Pons (tissue), 1 donor: ENCODE results near the gene IMMP2L.

Source experiments
- DNase-seq: peaks from one replicate; pipeline ENCODE4 v3.0.0-alpha.2; 2016; ENCODE audit warnings: low spot score

Gene IMMP2L

GRCh38 chr7:111159426-111159825 is 402.9 kb downstream of the IMMP2L start:
- no peak for DNase-seq

- DNase-seq: no peak
These were observed 411.6 kb downstream of the IMMP2L start for GRCh38 chr7:111150709-111151108.

DNA sequence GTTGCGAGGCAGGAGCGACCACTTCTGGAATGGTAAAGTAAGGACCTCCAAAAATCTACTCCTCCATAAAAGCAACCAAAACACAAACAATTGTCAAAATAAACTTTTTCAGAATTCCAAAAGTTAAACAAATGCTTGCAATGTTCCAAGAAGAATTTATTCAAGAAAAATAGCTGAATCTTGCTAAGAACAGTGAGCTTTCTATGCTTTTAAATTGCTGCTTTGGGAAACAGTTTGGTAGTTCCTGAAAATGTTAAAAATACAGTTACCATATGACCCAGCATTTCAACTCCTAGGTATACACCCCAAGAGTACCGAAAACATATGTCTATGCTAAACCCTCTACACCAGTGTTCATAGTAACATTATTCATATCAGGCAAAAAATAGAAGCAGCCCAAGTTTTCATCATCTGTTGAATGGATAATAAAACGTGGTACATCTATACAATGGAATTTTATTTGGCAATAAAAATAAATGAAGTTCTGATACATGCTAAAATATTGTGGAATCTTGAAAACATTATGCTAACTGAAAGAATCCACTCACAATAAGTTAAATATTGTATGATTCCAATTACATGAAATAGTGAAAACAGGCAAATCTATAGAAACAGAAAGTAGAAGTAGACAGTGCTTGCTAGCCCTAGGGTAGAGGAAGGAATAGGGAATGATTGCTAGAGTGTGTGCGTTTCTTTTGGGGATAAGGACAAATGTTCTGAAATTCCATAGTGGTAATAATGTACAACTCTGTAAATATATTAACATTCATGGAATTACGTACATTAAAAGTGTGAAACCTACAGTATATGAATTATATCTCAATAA is 414.4 kb downstream of the IMMP2L start:
- no peak for DNase-seq

DNA sequence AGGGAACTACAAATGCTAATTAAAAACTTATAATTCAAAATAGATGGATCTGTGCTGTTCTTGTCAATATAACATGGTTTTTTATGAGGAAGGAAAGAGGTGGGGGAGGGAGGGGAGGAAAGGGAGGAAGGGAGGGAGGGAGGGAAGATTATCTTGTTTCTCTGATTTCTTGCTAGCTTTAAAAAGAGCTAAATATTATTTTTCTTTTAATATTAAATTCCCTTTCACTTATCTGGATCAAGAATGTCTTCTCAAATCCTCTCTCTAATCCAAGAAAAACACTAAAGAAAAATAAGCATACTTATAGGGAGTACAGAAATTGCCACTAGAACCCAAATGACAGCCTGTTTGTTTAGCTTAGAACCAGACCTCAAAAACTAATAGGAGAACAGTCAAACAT is 416.2 kb downstream of the IMMP2L start:
- no peak for DNase-seq

DNA sequence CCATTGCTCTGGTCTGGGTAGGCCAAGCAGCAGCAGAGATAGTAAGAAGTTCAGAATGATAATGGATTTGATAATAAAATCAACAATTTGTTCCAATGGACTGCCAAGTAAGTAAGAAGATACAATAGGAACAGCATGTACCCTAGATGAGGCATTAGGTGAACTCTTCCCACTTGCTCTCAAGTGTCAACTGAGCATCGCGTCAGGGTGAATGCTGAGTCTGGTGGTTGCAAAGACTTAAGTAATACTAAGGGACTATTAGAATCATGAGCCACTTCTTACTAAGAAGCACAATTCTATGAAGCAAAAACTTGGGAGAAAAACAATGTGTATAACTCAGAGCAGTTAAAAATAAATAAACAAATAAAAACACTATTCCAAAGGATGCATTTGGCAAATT is 416.8 kb downstream of the IMMP2L start:
- DNase-seq: no peak

DNA sequence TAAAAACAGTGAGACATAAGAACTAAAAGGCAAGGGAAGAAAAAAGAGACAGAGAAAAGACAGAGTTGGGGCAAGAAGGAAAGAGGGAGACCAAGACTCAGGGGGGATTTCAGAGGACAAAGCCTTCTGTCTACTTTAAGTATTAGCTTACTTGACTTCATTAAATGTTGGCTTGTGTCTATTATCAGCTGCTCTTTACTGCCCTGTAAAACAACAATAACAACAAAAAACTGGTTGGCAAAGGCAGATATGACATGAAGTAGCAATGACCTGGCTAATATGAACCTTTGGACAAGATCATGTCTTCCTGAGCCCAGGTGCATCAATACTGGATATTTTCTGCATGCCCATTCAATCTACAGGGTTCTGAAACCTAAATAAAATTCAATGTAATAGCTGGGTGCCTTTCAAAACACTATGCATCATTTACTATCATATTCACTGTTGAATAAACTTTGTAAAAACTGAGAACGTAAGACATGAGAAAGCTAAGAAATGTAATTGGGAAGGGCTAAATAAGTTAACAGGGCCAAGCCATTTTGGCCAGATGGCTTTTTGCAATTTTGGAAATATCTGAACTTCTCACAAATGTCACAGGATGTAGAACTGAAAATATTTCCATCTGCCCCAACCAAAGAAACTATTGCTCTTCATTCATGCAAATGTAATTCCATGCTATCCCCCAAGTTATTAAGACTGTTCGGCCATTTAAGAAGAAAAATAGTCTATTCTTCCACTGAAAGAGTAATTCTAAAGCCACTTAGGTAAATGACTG is 422.0 kb downstream of the IMMP2L start:
- DNase-seq: no peak

- DNase-seq: peak; percentile 19
These were observed 423.7 kb downstream of the IMMP2L start for GRCh38 chr7:111138586-111138985.

GRCh38 chr7:111138193-111138569 is 424.1 kb downstream of the IMMP2L start:
- DNase-seq: peak; percentile 74

- DNase-seq: no peak
These were observed 424.7 kb downstream of the IMMP2L start for GRCh38 chr7:111137296-111138192.

DNA sequence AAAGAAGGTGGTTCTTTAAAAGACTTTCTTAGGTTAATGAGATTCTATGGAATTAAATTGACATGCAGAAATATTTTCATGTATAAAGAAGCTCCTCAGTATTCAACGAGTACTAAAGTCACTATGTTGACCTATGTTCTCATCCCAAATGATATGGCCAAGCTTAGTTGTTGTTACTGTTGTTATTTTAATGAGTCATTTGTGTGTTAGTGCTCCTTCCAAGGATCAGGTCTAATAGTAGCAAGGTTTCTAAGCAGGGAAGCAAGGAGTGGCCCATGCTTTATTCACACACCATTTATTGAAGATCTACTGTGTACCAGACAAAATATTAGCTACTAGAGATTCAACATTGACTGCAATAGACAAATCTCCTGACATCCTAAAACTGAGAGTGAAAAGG is 429.5 kb downstream of the IMMP2L start:
- DNase-seq: no peak

GRCh38 chr7:111129435-111129834 is 432.9 kb downstream of the IMMP2L start:
- DNase-seq: no peak

- DNase-seq: no peak
These were observed 435.3 kb downstream of the IMMP2L start for GRCh38 chr7:111126987-111127386.

DNA sequence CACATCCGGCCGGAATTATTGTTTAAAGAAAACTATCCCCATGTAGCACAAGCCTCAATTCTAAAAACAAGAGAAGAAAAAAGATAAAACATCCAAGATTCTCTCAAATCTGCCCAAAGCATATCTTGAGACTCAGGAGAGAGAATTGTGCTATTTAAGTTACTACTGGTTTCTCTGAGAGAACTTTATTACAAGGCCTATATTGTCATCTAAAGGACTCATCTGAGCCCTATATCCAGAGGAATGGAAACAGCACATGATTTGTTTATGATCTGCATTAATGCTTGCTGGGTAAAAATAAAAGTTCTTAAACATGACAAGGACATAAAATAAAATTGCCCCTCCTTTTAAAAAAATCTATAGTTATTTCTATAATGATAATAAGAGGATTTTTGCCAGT is 446.3 kb downstream of the IMMP2L start:
- DNase-seq: no peak

DNA sequence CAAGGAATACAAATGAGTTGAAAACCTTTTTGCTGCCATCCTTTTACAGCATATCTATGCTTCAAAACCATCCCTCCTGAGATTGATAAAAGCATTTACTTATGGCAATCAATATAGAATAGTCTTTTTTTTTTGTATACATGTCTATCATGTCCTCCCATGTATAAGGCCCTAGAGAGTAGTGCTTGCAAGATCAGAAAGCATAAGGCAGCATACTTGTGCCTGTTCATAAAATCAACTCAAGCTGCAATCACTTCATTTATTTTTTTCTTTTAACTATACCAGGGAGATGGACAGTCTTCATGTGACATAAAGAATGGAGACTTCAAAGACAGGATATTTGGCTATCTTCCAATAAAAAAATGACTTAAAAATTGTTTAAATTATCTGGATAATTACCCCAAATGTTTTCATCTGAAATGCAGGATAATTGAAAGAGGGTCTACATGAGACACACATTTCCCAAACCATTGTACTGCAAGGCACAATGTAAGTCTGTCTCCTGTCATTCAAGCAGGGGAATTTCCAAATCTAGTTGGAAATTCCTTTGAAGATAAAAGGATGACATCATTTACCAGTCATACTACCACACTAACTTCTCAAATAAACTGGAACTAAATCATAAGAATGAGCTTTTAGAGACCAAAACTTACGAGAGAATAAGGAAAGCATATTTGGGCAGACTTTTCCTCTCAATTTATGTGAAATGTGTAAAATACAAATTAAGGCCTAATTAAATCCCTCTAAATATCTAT is 448.9 kb downstream of the IMMP2L start:
- DNase-seq: no peak

DNA sequence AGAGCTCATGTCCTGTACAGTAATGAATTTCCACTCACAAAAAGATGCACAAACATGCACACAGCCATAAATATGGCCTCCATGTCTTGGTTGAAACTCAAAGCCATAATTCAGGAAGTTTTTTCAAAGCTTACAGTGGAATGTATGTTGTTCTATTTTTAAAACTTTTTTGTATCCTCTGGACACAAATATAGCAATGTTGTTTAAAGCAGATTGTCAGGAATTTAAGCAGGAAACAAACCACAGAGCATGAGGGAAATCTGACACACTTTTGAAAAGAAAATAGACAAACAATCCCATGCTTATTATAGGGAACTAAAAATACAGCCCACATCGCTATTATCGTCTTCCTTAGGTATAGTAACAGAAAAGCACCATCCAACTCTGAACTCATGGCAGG is 449.9 kb downstream of the IMMP2L start:
- DNase-seq: no peak

DNA sequence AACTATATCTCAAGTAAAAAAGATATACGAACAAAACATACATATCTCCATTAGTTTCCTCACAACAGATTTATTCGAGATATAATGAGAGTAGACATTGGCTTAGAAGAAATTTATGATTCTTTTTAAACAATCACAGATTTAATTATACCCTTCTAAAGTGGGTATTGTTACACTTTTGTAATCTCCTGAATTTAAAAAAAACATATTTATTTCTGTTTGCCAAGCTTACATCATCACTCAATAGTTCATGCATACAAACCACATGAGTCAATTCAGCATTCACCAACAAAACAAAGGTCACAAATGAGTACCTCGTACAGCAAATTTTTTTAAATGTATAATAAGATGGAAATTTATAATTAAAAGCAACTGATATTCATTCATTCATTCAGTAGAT is 453.8 kb downstream of the IMMP2L start:
- DNase-seq: no peak

DNA sequence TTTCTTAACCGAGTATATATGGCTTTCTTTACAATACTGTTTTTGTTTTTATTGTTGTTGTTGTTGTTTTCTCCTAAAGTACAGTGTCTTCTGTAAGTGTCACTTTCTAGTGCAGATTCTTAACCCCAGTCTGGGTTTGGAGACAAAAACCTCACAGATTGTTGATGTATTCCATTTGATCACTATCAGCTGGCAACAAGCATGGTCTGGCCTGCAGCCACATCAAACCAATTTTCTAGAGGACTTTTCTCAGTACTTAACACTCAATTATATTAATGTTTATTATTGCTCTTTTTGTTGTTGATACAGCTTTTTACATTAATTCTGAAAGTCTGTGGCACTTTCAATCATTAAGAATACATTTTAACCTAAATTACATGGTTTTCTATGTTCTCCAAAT is 454.3 kb downstream of the IMMP2L start:
- no peak for DNase-seq

DNA sequence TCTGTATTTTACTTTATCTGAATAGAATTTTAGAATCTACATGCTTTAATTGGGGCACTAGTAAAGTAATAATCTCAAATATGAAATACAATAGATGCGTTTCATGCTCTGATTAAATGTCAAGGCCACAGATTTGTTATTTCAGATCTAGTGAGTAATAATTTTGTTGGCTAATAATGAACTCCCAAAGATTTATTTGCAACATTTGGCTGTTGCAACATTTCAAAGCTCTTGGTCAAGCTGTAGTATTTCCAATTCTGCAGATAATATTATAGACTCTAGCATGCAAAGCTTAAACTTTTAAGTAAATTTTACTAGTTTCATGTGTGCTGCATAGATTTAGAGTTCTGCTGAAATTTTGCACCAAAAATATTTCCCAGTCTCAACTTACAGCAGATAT is 454.7 kb downstream of the IMMP2L start:
- DNase-seq: no peak

DNA sequence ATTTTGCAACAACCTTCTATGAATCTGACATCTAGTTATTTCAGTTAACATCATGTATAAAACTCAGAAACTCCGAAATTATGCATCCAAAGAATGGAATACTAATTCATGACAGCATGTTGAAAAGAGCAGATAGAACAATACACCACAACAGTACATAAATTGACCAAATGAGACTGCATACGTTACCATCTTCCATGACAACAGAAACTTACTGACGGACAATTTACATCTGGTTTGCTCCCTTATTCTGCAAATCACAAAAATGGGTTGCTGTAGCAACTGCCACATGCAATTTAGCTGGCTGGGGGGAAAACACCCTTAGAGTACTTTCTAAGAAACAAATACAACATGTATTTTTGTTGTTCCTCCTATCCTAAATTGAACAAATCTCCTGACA is 457.0 kb downstream of the IMMP2L start:
- no peak for DNase-seq

DNA sequence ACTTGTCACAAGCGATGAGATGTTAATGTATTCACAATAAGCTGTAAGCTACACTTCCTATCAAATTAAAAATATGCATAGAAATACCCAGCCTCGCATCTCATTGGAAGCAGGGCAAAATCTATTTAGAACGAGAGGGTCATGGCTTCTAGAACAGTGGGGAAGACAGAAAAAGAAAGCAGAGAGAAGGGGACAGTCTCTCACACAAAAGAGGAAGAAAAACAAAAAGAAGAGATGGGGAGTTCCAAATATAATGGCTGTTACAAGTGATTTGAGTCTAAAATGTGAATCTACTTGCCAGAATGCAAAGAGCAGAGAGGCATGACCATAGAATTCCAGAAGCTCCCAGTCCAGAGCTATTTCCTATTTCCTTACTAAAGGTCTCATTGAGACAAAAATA is 457.6 kb downstream of the IMMP2L start:
- no peak for DNase-seq

- no peak for DNase-seq
These were observed 458.5 kb downstream of the IMMP2L start for GRCh38 chr7:111103678-111104274.
